Panc1 (cell line): ENCODE measurements around the gene CUX1.

Source experiments
- CTCF ChIP-seq: fragments of 450-650 bp; IDR thresholded peaks from 2 replicates; pipeline ENCODE4 v1.5.1; 2017; ENCODE audit warnings: mild to moderate bottlenecking
- POLR2AphosphoS5 ChIP-seq: IDR thresholded peaks from 2 replicates; pipeline ENCODE4 v1.6.1; 2012; ENCODE audit warnings: mild to moderate bottlenecking, low read depth, low read length, moderate library complexity

GRCh38 chr7:102152672-102153598 lies 335.5 kb downstream of the CUX1 start:
- TF ChIP-seq CTCF, result no peak
- TF ChIP-seq POLR2AphosphoS5, result no peak
